ENCODE measurements around the gene TEX101. TPM values are rescaled to one million over a fixed set of nuclear protein-coding genes. Genes with fewer than 3 reads are reported as not detected.
"Not testable (repeated sequence)": the region's sequence is repeated elsewhere in the genome, so short reads cannot be mapped to it uniquely, and the experiment has no call there.

TEX101 gene
- polyA plus RNA-seq, 6 donors from 2014 or later, result not detected

DNA sequence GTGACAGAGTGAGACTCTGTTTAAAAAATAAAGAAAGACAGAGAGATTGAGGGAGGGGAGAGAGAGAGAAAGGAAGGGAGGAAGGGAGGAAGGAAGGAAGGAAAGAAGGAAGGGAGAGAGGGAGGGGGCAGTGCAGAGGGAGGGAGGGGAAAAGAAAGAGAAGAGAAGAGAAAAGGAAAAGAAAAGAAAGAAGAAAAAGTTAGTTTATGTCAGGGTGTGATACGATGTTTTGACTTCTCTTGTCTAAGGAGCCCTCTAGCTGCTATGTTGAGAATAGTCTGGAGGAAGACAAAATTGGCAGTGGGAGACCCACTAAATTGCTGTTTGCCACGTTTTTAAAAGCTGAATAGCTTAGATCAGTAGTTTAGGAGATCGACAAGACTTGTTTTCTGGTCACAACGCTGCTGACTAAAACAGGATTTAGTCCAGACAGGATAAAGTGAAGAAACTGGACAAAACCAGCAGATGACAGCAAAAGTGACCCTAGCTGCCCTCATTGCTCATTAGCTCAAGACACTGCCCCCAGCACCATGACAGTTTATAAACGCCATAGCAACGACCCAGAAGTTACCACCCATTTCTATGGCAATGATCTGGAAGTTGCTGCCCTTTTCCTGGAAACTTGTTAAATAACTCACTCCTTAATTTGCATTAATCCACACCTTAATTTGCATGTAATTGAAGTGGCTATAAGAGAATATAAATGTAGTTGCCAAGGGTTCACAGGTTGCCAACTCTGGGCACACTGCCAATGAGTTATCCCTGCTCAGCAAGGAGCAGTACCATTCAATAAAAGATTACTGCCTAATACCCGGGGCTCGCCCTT, 11.1 kb downstream of the TEX101 start:
- ATAC-seq (ENCODE audit: low read depth in 2 of 2), result no peak
- Mint-ChIP-seq H3K36me3 (no peaks in the 10 kb centered on the region), H3K27ac (peak overlapping the region in 2 of 6 donors; percentile 10 to 52), H3K27me3 (peaks cover 17 to 19% (median 18%) of the 10 kb centered on the region in 3 donors), H3K4me3 (no peak overlapping the region), H3K9me3 (no peaks in the 10 kb centered on the region), H3K4me1 (peaks cover 3 to 6% (median 6%) of the 10 kb centered on the region in 3 donors)
- DNase-seq, result no peak

DNA sequence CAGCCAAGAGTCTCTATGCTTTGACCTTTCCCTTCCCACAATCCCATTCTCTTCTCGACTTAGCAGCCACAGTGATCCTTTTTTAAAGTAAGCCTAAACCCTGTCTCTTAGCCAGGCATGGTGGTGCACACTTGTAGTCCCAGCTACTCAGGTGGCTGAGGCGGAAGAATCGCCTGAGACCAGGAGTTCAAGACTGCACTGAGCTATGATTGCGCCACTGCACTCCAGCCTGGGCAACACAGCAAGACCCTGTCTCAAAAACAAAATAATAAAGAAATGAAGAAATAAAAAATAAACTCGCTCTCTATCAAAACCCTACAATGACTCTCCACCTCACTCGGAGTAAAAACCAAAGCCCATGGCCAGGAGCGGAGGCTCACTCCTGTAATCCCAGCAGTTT, 14.7 kb downstream of the TEX101 start:
- H3K27ac Mint-ChIP-seq, result no peak overlapping the region
- peaks cover 9 to 13% (median 11%) of the 10 kb centered on the region in 3 donors for H3K27me3 Mint-ChIP-seq
- no peak for DNase-seq
- H3K9me3 Mint-ChIP-seq, result no peaks in the 10 kb centered on the region
- no peak for ATAC-seq (ENCODE audit: low read depth in 2 of 2)
- peaks cover 10 to 17% (median 14%) of the 10 kb centered on the region in 3 donors for H3K4me1 Mint-ChIP-seq
- H3K4me3 Mint-ChIP-seq, result peak overlapping the region in 1 of 8 donors; percentile 0
- no peaks in the 10 kb centered on the region for H3K36me3 Mint-ChIP-seq

DNA sequence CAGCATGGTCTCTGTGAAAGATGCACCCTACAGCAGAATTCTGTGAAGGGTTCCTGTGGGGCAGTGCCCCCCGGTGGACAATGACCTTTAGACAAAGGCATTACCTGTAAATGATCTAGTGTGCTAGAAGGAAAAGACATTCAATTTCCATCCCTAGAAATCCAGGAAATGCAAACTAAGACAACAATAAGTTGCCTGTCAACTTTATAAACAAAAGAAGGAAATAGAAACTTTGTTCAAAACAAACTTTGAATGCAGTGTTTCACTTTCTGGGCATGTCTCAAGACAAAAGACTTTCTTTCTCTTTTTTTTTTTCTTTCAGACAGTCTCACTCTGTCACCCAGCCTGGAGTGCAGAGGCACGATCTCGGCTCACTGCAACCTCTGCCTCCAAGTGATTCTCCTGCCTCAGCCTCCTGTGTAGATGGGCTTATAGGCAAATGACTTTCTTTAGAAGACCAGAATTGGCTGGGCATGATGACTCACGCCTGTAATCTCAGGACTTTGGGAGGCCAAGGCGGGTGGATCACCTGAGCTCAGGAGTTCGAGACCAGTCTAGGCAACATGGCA, 15.5 kb downstream of the TEX101 start:
- Mint-ChIP-seq H3K36me3 (no peaks in the 10 kb centered on the region), H3K27me3 (peaks cover 2 to 13% (median 5%) of the 10 kb centered on the region in 3 donors), H3K4me3 (peak overlapping the region in 1 of 8 donors; percentile 47), H3K4me1 (peaks cover 10 to 17% (median 14%) of the 10 kb centered on the region in 3 donors), H3K9me3 (no peaks in the 10 kb centered on the region), H3K27ac (no peak overlapping the region)
- DNase-seq, result no peak
- peak in 1 of 2 donors; percentile 65 for ATAC-seq (ENCODE audit: low read depth in 2 of 2)

DNA sequence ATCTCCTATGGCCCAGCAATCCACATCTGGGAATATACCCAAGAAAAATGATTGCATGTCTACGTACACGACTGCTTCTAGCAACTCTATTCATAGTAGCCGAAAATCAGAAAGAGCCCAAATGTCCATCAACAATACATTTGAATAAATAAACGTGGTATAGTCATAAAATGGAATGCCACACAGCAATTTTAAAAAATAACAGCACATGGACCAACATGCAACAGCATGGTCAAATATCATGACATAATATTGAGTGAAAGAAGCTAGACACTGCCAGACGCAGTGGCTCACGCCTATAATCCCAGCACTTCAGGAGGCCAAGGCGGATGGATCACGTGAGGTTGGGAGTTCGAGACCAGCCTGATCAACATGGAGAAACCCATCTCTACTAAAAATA, 16.3 kb downstream of the TEX101 start:
- no peaks in the 10 kb centered on the region for H3K36me3 Mint-ChIP-seq
- H3K4me3 Mint-ChIP-seq, result no peak overlapping the region
- peaks cover 0 to 13% (median 5%) of the 10 kb centered on the region in 3 donors for H3K27me3 Mint-ChIP-seq
- no peak overlapping the region for H3K27ac Mint-ChIP-seq
- peaks cover 10 to 22% (median 13%) of the 10 kb centered on the region in 3 donors for H3K4me1 Mint-ChIP-seq
- DNase-seq (no peak), ATAC-seq (ENCODE audit: low read depth in 2 of 2) (no peak)
- no peaks in the 10 kb centered on the region for H3K9me3 Mint-ChIP-seq

DNA sequence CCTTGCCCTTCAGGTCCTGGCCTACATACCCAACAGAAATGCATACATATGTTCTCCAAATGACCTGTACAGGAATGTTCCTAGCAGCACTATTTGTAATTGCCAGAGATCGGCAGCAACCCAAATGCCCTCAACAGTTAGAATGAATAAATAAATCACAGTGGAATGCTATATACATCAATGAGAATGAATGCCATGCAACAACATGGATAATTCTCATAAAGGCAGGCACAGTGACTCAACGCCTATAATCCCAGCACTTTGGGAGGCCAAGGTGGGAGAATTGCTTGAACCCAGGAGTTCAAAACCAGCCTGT, 18.6 kb downstream of the TEX101 start:
- Mint-ChIP-seq H3K4me3 (no peak overlapping the region), H3K27ac (peak overlapping the region in 2 of 6 donors; percentile 27 to 54), H3K9me3 (no peaks in the 10 kb centered on the region), H3K4me1 (peaks cover 21 to 30% (median 22%) of the 10 kb centered on the region in 3 donors), H3K27me3 (peaks cover 0 to 5% (median 4%) of the 10 kb centered on the region in 3 donors), H3K36me3 (no peaks in the 10 kb centered on the region)
- DNase-seq (no peak), ATAC-seq (ENCODE audit: low read depth in 2 of 2) (no peak)

DNA sequence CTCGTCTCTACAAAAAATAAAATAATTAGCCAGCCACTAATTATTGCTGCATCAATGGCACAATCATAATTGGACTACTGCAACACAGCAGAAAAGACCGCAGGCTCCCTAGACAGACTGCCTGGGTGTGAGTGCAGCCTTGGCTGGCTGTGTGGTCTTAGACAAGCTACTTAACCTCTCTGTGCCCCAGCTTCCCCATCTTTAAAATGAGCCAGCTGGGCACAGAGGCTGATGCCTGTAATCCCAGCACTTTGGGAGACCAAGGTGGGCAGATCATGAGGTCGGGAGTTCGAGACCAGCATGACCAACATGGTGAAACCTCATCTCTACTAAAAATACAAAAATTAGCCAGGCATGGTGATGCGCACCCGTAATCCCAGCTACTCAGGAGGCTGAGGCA, 19.0 kb downstream of the TEX101 start:
- Mint-ChIP-seq H3K27ac (peak overlapping the region in 1 of 6 donors; percentile 27), H3K4me1 (peaks cover 25 to 30% (median 25%) of the 10 kb centered on the region in 3 donors)
- DNase-seq, result no peak

DNA sequence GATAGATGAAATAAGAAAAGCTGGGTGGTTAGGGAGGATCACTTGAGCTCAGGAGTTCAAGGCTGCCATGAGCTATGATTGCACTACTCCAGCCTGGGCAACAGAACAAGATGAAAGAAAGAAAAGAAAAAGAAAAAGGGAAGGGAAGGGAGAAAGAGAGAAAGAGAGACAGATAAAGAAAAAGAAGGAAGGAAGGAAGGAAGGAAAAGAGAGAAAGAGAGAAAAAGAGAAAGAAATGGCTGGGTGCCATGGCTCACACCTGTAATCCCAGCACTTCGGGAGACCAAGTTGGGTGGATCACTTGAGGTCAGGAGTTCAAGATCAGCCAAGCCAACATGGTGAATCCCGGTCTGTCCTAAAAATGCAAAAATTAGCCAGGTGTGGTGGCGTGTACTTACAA, 21.1 kb downstream of the TEX101 start:
- peak overlapping the region in 4 of 6 donors; percentile 8 to 92 (median 40) for H3K27ac Mint-ChIP-seq
- no peak overlapping the region for H3K4me3 Mint-ChIP-seq
- H3K4me1 Mint-ChIP-seq, result peaks cover 23 to 43% (median 42%) of the 10 kb centered on the region in 3 donors

More for the DNA sequence above, 19.0 kb downstream of the TEX101 start:
- Mint-ChIP-seq H3K4me3 (no peak overlapping the region), H3K36me3 (no peaks in the 10 kb centered on the region), H3K27me3 (peaks cover 0 to 5% (median 0%) of the 10 kb centered on the region in 3 donors), H3K9me3 (no peaks in the 10 kb centered on the region)
- ATAC-seq (ENCODE audit: low read depth in 2 of 2), result no peak

DNA sequence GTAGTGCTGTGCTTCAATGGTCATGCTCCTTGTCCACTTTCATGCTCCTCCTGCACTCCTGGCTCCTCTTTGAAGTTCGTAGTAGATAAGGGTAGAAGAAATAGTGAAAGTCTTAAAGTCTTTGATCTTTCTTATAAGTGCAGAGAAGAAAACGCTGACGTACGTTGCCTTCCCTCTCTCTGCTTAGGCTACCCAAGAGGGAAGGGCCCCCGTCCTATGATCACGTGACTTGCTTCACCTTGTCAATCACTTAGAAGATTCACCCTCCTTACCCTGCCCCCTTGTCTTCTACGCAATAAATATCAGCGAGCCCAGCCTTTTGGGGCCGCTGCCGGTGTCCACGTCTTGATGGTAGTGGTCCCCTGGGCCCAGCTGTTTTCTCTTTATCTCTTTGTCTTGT, 22.6 kb downstream of the TEX101 start:
- H3K27ac Mint-ChIP-seq, result peak overlapping the region in 5 of 6 donors; percentile 50 to 82 (median 69)
- DNase-seq; H3K9me3 Mint-ChIP-seq; H3K36me3 Mint-ChIP-seq; ATAC-seq (ENCODE audit: low read depth in 2 of 2); H3K27me3 Mint-ChIP-seq: not testable (repeated sequence)
- H3K4me3 Mint-ChIP-seq, result peak overlapping the region in 1 of 8 donors; percentile 47
- H3K4me1 Mint-ChIP-seq, result peaks cover 20 to 45% (median 40%) of the 10 kb centered on the region in 3 donors

More for the DNA sequence above, 21.1 kb downstream of the TEX101 start:
- no peak for DNase-seq
- H3K27me3 Mint-ChIP-seq, result no peaks in the 10 kb centered on the region
- H3K36me3 Mint-ChIP-seq, result no peaks in the 10 kb centered on the region
- no peak for ATAC-seq (ENCODE audit: low read depth in 2 of 2)
- no peaks in the 10 kb centered on the region for H3K9me3 Mint-ChIP-seq

DNA sequence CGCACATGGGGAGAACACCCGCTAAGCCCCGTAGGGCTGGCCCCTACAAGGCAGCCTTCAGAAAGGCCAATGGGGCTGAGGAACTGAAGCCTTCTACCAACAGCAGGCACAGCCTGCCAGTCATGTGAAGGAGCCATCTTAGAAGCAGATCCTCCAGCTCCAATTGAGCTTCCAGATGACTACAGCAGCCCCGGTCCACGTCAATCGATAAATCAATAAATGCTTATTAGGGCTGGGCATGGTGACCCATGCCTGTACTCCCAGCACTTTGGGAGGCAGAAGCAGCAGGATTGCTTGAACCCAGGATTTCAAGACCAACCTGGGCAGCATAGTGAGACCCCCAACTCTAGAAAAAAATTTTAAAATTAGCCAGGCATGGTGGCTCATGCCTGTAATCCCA, 23.0 kb downstream of the TEX101 start:
- no peak for DNase-seq
- ATAC-seq (ENCODE audit: low read depth in 2 of 2), result no peak
- peak overlapping the region; percentile 21 to 82 (median 68) for H3K27ac Mint-ChIP-seq
- H3K36me3 Mint-ChIP-seq, result no peaks in the 10 kb centered on the region
- H3K4me3 Mint-ChIP-seq, result peak overlapping the region in 1 of 8 donors; percentile 47
- no peaks in the 10 kb centered on the region for H3K27me3 Mint-ChIP-seq
- peaks cover 18 to 44% (median 38%) of the 10 kb centered on the region in 3 donors for H3K4me1 Mint-ChIP-seq
- no peaks in the 10 kb centered on the region for H3K9me3 Mint-ChIP-seq

DNA sequence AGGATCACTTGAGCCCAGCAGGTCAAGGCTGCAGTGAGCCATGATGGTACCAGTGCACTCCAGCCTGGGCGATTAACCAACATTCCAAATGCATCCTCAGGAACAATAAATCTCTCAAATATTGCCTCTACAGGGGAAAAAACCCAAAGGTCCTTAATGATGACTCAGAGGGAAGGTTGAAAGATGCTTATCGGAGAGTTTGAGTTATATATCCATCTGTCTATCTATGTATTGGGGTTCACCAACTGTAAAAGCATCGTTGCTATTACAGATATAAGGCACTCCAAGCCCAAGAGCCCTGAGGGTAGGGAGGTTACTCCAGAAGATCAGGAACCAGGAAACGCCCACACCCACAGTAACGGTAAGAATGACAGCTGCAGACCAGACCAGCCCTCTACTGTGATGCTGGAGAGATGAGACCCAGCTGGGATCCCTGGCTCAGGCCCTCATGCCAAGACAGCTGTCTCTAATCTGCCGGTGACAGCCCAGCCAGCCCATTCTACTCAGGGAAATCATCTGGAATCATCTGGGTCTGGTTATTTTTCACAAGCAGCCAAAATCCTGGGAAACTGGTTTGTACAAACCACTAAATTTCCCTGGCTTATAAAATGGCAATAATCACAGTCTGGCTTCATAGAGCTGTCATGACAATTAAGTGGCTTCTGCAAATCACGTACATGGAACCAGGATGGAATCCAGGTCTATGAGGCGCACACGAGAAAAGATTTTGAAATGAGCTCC, 23.8 kb downstream of the TEX101 start:
- DNase-seq (no peak), ATAC-seq (ENCODE audit: low read depth in 2 of 2) (no peak)
- Mint-ChIP-seq H3K36me3 (no peaks in the 10 kb centered on the region), H3K27me3 (no peaks in the 10 kb centered on the region), H3K4me1 (peaks cover 18 to 43% (median 37%) of the 10 kb centered on the region in 3 donors), H3K27ac (peak overlapping the region in 4 of 6 donors; percentile 61 to 87 (median 71)), H3K4me3 (peak overlapping the region in 7 of 8 donors; percentile 9 to 69 (median 50)), H3K9me3 (no peaks in the 10 kb centered on the region)

DNA sequence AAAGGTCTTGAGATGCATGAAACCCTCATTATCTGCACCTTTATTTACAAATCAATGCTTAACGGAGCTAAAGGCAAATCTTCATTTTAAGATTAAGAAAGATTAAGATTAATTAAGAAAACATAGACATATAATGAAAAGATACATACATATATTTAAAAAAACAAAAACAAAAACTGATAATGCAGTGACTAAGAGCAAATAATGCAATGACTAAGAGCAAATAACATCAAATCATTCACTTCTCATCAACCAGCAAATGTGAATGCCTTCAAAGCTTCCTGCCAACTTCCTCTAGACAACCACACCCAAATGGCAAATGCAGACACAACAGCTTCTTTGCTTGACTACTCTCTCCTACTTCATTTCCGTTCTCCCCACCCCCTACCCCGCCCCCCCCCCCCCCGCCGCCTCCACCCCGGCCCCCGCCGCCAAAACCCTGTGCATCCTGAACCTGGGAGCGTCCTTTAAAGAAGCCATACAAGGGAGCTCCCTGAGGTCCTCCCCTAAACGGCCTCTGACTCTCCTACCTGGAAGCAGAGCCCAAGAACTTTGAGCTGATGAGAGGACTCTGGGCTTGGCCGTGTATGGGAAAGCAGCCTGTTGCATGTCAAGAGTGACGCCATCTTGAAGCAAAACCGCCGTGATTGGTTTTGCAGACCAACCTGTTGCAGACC, 24.5 kb downstream of the TEX101 start:
- Mint-ChIP-seq H3K27me3 (no peaks in the 10 kb centered on the region), H3K27ac (peak overlapping the region; percentile 34 to 76 (median 71)), H3K9me3 (no peaks in the 10 kb centered on the region), H3K4me1 (peaks cover 18 to 43% (median 37%) of the 10 kb centered on the region in 3 donors), H3K4me3 (peak overlapping the region in 5 of 8 donors; percentile 2 to 69 (median 63)), H3K36me3 (no peaks in the 10 kb centered on the region)
- peak; percentile 96 to 98 for ATAC-seq (ENCODE audit: low read depth in 2 of 2)
- peak; percentile 59 for DNase-seq

DNA sequence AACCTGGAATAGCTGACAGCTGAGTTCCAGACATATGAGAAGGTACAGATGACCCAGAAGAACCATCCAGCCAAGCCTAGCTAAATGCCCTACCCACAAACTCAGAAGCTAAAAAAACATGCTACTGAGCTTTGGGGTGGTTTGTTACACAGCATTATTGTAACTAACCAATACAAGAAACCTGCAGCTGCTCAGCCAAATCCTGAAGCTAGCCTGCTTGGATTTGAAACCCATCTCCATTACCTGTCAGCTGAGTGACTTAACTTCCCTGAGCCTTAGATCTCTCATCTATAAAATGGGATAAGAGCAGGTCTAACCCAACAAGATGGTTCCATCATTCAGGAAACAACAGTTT, 25.0 kb downstream of the TEX101 start:
- Mint-ChIP-seq H3K27ac (peak overlapping the region in 3 of 6 donors; percentile 68 to 76 (median 75)), H3K27me3 (no peaks in the 10 kb centered on the region), H3K4me1 (peaks cover 18 to 43% (median 37%) of the 10 kb centered on the region in 3 donors), H3K36me3 (no peaks in the 10 kb centered on the region), H3K4me3 (peak overlapping the region in 3 of 8 donors; percentile 51 to 66 (median 63)), H3K9me3 (no peaks in the 10 kb centered on the region)
- ATAC-seq (ENCODE audit: low read depth in 2 of 2) (no peak), DNase-seq (no peak)

DNA sequence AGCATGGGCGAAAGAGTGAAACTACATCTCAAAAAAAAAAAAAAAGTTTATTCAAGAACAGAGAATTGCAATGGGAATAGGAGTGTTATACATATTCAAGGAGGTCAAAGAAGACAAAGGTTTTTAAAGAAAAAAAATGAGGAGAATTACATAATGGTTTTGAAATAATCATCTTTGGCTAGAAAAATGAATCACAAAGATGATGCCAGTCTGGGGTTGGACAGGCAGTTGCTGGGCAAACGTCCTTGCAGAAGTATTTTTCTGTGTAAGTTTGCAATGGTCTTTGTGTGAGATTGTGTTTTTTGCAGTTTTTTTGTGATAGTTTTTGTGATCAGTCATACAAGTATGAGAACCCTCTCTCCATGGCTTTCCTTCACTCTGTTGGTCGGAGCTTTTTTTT, 27.0 kb downstream of the TEX101 start:
- Mint-ChIP-seq H3K36me3 (no peaks in the 10 kb centered on the region), H3K27ac (peak overlapping the region in 4 of 6 donors; percentile 6 to 71 (median 30)), H3K4me3 (peak overlapping the region in 1 of 8 donors; percentile 15), H3K4me1 (peaks cover 14 to 44% (median 33%) of the 10 kb centered on the region in 3 donors), H3K27me3 (no peaks in the 10 kb centered on the region), H3K9me3 (no peaks in the 10 kb centered on the region)
- DNase-seq, result no peak
- no peak for ATAC-seq (ENCODE audit: low read depth in 2 of 2)
